ENCODE measurements around the gene PTPN22.

Gene PTPN22

DNA sequence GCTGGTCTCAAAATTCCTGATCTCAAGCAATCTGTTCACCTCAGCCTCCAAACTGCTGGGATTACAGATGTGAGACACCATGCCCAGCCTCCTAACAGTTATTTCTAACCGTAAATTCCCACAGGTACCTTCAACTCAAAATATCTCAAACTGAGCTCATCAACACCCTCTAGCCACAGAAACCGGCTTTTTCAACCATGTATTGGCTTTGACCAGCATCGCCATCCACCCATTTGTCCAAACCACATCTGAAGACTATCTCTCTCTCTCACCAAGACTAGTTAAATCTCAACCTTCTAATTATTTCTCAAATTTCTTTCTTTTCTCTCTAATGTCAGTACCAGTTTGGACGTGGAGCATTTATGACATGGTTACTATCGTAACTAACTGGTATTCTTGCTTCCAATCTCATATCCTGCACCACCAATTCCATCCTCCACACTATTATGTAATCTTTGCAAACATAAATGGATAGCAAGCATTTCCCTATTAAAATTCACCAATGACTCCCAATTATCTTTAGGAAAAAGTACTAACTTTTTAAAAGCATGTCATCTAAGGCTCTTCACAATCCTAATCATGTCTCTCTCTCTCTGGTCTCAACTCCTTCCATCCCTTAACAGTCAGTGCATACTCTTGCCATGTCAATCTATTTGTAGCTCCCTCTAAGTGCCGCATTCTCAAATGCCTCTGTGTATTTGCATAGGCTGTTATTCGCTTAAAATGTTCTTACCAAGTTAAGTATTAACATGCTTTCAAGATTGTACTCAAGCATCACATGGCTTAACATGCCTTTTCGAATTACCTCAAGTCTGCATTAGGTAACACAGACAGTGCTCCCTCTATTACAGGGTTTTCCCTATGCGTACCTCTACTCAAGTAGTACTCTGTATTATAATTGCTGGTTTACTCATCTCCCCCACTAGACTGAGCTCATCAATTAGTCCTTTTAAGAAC is 77.4 kb downstream of the PTPN22 start:
- H3K27ac ChIP-seq = no peak overlapping the region
- TF ChIP-seq, protein P1, sequence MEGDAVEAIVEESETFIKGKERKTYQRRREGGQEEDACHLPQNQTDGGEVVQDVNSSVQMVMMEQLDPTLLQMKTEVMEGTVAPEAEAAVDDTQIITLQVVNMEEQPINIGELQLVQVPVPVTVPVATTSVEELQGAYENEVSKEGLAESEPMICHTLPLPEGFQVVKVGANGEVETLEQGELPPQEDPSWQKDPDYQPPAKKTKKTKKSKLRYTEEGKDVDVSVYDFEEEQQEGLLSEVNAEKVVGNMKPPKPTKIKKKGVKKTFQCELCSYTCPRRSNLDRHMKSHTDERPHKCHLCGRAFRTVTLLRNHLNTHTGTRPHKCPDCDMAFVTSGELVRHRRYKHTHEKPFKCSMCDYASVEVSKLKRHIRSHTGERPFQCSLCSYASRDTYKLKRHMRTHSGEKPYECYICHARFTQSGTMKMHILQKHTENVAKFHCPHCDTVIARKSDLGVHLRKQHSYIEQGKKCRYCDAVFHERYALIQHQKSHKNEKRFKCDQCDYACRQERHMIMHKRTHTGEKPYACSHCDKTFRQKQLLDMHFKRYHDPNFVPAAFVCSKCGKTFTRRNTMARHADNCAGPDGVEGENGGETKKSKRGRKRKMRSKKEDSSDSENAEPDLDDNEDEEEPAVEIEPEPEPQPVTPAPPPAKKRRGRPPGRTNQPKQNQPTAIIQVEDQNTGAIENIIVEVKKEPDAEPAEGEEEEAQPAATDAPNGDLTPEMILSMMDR (IDR thresholded peaks at IDR 0.05) = no peak
- no peak for TF ChIP-seq ZFX (IDR thresholded peaks at IDR 0.05; ENCODE audit: borderline replicate concordance)

DNA sequence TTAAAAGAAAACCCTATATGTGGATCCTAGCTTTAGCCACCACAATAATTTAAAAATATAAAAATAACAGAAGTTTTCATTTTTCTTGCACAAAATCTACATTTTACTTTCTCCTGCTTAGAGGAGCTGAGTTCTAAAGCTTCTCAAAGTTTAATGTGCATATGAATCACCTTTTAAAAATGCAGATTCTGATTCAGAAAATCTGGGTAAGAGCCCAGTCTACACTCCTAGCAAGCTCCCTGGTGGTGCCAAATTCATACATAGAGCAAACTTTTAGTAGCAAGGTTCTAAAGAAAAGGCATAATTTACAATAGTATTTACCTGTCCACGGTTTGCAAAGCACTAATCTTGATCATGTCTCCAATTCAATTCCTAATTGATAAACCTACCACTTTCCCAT is 78.5 kb downstream of the PTPN22 start:
- TF ChIP-seq ZFX (IDR thresholded peaks at IDR 0.05; ENCODE audit: borderline replicate concordance) = no peak

DNA sequence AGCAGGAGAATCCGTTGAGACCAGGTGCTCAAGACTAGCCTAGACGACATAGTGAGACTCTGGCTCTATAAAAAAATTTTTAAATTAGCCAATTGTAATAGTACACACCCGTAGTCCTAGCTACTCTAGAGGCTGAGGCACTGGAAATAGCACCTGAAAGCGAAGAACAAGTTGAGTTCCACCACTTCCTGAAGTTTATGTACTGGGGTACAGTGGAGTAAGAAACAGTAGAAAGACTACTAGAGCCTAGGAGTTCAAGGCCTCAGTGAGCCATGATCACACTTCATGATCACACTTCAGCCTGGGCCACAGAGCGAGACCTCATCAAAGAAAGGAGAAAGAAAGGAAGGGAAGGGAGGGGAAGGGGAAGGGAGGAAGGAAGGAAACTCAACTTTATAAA is 79.0 kb downstream of the PTPN22 start:
- TF ChIP-seq, protein P1 (IDR thresholded peaks at IDR 0.05) = no peak
- TF ChIP-seq ZFX (IDR thresholded peaks at IDR 0.05; ENCODE audit: borderline replicate concordance) = no peak

More for the DNA sequence above, 78.5 kb downstream of the PTPN22 start:
- H3K27ac ChIP-seq = no peak overlapping the region

DNA sequence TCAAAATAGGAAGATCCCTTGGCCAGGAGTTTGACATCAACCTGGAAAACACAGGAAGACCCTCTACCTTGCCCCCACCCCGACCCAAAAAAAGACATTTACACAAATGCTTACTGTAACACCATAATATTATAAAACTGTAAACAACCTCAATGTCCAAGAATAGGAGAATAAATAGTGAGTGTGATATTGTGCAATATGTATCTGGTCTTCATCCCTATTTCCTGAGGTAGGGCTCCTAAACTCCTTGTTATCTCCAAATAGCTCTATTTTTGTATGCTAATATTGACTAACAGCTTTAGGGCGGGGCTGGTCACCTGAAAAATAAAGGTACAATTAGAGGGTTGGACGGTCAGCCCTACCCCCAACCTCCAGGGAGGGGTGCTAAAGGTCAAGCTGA is 82.7 kb downstream of the PTPN22 start:
- H3K27ac ChIP-seq = no peak overlapping the region
- TF ChIP-seq, protein P1 (IDR thresholded peaks at IDR 0.05) = no peak
- no peak for TF ChIP-seq ZFX (IDR thresholded peaks at IDR 0.05; ENCODE audit: borderline replicate concordance)

More for the DNA sequence above, 79.0 kb downstream of the PTPN22 start:
- no peak overlapping the region for H3K27ac ChIP-seq

GRCh38 chr1:113787663-113788062 is 83.8 kb downstream of the PTPN22 start:
- TF ChIP-seq, protein P1 (IDR thresholded peaks at IDR 0.05) = no peak
- no peak for TF ChIP-seq ZFX (IDR thresholded peaks at IDR 0.05; ENCODE audit: borderline replicate concordance)
- H3K27ac ChIP-seq = no peak overlapping the region

DNA sequence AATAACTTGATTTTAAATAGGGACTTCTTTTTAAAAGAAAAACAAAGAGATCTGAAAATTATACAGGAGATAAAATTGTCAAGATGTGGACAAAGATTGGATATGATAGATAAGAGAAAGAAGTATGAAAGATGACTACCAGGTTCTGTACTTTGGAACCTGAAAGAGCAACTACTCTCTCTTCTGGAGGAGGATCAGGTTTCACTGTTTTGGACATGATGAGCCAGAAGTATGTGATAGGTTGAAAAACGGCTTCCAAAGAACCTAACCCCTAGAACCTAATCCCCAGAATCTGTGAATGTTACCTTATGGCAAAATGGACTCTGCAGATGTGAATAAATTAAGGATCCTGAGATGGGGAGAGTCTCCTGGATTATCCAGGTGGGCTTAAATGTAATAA is 85.4 kb downstream of the PTPN22 start:
- peak overlapping the region; percentile 8 for H3K27ac ChIP-seq

GRCh38 chr1:113784104-113784779 is 87.3 kb downstream of the PTPN22 start:
- TF ChIP-seq, protein P1 (IDR thresholded peaks at IDR 0.05) = no peak
- no peak for TF ChIP-seq ZFX (IDR thresholded peaks at IDR 0.05; ENCODE audit: borderline replicate concordance)
- H3K27ac ChIP-seq = no peak overlapping the region

More for the DNA sequence above, 85.4 kb downstream of the PTPN22 start:
- TF ChIP-seq ZFX (IDR thresholded peaks at IDR 0.05; ENCODE audit: borderline replicate concordance) = no peak
- TF ChIP-seq, protein P1 (IDR thresholded peaks at IDR 0.05) = no peak

Data from 22Rv1 (cell line).